ENCODE results near the gene CDH8.

The CDH8 gene

DNA sequence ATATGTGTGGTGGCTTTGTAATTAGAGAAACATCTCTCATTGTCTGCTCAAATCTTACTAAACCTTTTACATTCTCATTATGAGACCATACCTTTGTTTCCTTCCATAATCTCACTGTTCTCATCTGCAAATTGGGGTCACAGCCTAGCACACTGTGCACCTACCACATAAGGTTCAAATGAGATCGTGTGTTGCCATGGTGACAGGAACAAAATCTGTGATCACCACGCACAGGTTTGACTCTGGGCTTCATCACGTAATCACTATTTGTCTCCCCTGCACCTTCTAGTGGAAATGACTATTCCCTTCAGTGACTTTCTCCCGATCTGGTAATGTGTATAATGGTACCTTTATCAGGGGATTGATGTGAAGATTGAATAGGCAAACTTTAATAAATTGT is 26.1 kb downstream of the CDH8 start:
- Histone ChIP-seq H3K36me3 (ENCODE audit: insufficient read depth, low read length) (no peaks in the 10 kb centered on the region), H3K9me3 (ENCODE audit: control insufficient read depth, insufficient read depth, low read length) (no peaks in the 10 kb centered on the region), H3K4me1 (ENCODE audit: insufficient read depth, low read length) (no peaks in the 10 kb centered on the region; the same call in 1 of the 2 replicates), H3K9ac (ENCODE audit: low read depth, low read length) (no peak overlapping the region)

DNA sequence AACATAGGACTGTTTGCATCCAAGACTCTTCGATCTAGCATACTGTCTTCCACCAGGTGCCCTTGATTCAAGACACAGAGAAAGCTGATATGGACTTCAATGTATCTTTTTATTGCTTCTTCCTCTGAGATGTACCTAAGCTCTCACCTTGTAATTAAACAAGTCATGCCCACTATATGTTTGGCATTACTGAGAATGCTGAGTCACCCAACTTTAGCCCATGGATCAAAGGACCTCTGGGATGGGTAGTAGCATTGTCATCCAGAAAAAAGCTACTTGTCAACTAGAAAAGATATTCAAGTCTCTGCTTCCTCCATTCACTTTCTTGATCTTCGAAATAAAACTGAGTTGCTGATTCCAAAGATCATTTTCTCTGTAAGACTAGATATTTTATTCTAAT is 37.8 kb downstream of the CDH8 start:
- no peak overlapping the region for H3K9ac ChIP-seq (ENCODE audit: low read depth, low read length)
- no peaks in the 10 kb centered on the region; the same call in 1 of the 2 replicates for H3K4me1 ChIP-seq (ENCODE audit: insufficient read depth, low read length)
- H3K9me3 ChIP-seq (ENCODE audit: control insufficient read depth, insufficient read depth, low read length) = no peaks in the 10 kb centered on the region
- H3K36me3 ChIP-seq (ENCODE audit: insufficient read depth, low read length) = no peaks in the 10 kb centered on the region

DNA sequence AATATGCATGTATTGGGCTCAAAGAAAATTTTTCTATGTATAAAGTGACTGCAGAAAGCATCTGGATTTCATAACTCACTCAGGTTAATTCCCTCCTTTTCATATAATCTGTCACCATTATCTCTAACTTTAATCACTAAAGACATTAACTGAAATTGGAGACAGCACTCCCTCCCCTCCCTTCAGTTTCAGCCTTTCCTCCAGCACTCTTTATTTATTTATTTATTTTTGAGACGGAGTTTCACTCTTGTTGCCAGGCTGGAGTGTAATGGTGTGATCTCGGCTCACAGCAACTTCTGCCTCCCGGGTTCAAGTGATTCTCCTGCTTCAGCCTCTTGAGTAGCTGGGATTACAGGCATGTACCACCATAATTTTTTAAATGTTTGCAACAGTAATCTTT is 43.1 kb downstream of the CDH8 start:
- H3K36me3 ChIP-seq (ENCODE audit: insufficient read depth, low read length) = no peaks in the 10 kb centered on the region
- no peaks in the 10 kb centered on the region; the same call in 1 of the 2 replicates for H3K4me1 ChIP-seq (ENCODE audit: insufficient read depth, low read length)
- H3K9me3 ChIP-seq (ENCODE audit: control insufficient read depth, insufficient read depth, low read length) = no peaks in the 10 kb centered on the region
- H3K9ac ChIP-seq (ENCODE audit: low read depth, low read length) = no peak overlapping the region

DNA sequence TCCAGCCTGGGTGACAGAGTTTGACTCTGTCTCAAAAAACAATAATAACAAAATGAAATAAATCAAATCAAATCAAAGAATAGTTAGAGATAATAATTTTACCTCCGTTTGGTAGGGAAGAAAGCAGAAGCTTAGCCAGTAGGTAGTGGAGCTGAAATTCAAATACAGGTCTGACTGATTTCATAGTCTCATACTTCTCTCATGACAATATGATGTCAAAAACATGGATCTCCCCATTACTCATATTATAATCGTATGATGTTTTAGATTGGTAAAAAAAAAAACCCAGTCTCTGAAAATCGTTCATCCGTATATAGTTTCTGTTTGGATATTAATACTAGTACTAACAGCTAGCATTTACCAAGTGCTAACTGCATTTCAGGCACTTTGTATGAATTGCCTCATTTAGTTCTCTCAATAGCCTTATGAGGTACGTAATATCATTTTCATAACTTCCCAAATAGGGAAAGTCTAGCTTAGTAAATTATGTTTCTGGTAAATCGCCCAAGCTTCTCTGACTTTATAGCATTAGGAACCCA is 48.7 kb downstream of the CDH8 start:
- Histone ChIP-seq H3K36me3 (ENCODE audit: insufficient read depth, low read length) (no peaks in the 10 kb centered on the region), H3K9me3 (ENCODE audit: control insufficient read depth, insufficient read depth, low read length) (no peaks in the 10 kb centered on the region), H3K9ac (ENCODE audit: low read depth, low read length) (no peak overlapping the region), H3K4me1 (ENCODE audit: insufficient read depth, low read length) (peaks cover 8% of the 10 kb centered on the region)

DNA sequence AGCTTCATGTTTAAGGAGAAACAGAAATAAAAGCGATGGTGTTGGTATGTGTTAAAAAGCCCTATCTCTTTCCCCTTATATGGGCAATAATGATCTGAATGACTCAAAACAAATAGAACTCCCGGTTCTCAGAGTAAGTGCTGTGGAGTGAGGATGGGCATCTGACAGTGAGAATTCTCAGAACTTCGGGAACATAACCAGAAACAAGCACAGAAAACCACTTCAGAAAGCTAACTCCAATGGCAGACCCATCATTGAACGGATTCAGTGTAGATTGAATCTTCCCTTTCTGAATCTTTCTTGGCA is 67.2 kb downstream of the CDH8 start:
- no peak overlapping the region for H3K9ac ChIP-seq (ENCODE audit: low read depth, low read length)

DNA sequence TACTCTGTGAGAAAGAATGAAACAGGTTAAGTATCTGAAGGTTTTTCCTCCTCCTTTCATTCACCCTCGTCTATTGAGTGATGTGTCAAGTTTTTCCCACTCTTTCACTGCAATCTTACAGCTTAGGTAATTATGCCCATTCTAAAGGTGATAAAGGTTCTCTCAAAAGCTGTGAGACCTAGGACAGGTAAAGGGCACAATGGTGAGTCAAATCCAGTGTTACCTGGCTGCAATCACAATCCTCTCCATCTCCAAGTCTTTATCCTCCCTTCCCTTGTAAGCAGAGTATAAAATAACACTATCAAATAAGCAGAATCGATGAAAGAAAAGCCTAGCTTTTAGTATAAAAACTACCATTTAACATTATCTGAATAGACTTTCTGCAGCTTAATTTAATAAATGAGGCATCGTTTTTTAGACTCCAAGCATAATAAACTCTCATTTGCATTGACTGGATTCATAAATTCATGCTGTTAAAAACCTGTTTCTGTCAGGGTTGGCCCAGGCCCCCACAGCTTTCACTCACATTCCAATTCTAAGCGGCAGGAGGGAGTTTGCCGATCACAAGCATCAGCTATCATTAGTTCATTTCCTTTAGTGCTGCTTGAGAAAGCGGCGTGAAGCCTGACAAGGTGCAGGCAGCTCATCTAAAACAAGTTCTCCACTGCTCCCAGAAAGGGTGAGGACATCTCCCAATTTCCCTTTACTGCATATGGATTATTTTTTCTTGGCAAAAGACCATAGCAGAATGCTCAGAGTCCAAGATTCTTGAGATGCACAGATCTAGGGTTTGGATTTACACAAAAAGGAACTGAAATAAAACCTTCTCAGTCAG is 67.8 kb downstream of the CDH8 start:
- H3K4me1 ChIP-seq (ENCODE audit: insufficient read depth, low read length) = peaks cover 13% of the 10 kb centered on the region; the same call in 1 of the 2 replicates
- H3K36me3 ChIP-seq (ENCODE audit: insufficient read depth, low read length) = no peaks in the 10 kb centered on the region
- no peak overlapping the region for H3K9ac ChIP-seq (ENCODE audit: low read depth, low read length)
- H3K9me3 ChIP-seq (ENCODE audit: control insufficient read depth, insufficient read depth, low read length) = no peaks in the 10 kb centered on the region; the same call in 1 of the 2 replicates

More for the DNA sequence above, 67.2 kb downstream of the CDH8 start:
- Histone ChIP-seq H3K9me3 (ENCODE audit: control insufficient read depth, insufficient read depth, low read length) (no peaks in the 10 kb centered on the region; the same call in 1 of the 2 replicates), H3K36me3 (ENCODE audit: insufficient read depth, low read length) (no peaks in the 10 kb centered on the region), H3K4me1 (ENCODE audit: insufficient read depth, low read length) (peaks cover 13% of the 10 kb centered on the region; the same call in 1 of the 2 replicates)

DNA sequence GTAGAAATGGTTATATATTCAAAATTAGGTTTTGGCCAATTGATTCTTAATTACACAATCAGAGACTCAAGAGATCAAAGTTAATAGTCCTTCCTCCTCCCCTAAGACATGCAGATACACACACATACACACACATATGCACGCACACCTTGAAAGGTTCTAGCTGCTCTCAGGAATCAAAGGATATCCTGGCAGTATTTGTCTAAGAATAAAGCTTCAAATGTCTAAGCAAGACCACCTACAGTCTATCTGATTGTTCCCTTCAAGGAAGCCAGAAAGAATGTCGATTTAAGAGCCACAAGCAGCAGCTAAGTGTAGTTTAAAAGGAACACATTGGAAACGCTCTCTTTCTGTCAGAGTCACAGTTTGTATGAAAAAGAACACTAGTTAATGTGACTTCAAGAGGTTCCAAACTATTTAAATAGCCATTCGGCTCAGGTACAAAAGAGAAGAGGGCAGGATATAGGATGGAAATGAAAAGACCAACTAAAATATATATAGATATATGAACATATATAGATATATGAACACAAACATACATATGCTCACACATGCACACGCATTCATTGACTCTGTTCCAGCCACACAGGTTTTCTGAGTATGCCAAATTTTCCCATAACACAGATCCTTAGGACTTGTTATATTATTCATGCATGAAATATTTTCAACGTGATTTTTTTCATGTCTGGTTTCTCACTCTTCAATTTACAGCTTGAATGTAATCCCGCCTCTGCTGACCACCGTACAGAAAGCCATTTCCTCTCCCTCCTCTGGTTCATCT is 79.0 kb downstream of the CDH8 start:
- no peaks in the 10 kb centered on the region for H3K36me3 ChIP-seq (ENCODE audit: insufficient read depth, low read length)
- no peaks in the 10 kb centered on the region for H3K9me3 ChIP-seq (ENCODE audit: control insufficient read depth, insufficient read depth, low read length)
- H3K4me1 ChIP-seq (ENCODE audit: insufficient read depth, low read length) = peaks cover 27% of the 10 kb centered on the region
- no peak overlapping the region for H3K9ac ChIP-seq (ENCODE audit: low read depth, low read length)

DNA sequence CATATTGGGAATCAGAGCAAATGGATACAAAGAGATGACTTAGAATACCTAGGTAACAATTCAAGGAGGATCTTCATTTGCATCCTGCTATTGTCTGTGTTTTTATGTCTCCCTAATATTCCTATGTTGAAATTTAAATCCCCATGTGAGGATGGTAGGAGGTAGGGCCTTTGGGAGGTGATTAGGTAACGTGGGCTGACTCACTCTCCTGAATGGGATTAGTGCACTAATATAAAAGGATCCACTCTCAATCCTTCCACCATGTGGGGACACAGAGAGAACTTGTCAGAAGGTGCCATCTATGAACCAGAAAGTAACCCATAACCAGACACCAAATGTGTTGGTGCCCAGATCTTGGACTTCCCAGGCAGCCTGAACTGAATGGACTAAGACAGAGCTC is 83.4 kb downstream of the CDH8 start:
- H3K36me3 ChIP-seq (ENCODE audit: insufficient read depth, low read length) = no peaks in the 10 kb centered on the region
- H3K9ac ChIP-seq (ENCODE audit: low read depth, low read length) = no peak overlapping the region
- no peaks in the 10 kb centered on the region for H3K9me3 ChIP-seq (ENCODE audit: control insufficient read depth, insufficient read depth, low read length)
- peaks cover 23% of the 10 kb centered on the region for H3K4me1 ChIP-seq (ENCODE audit: insufficient read depth, low read length)

DNA sequence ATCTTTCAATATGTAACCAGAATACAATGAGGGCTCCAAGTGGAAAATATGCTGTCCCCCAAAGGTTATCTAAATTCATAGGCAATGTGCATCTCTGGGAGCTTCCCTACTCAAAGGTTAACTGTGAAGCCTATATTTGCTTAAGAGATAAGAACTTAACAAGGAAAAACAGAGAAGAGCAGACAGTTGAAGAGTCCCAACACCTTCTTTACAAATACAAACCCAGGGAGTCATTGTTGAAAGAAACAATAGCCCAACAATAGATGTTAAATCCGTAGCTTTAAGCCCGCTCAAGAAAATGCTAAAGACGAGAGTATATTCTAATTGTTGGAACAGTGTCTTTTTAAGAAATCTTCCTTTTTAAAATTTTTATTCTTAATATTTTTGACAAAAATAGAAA is 87.8 kb downstream of the CDH8 start:
- Histone ChIP-seq H3K9ac (ENCODE audit: low read depth, low read length) (no peak overlapping the region), H3K9me3 (ENCODE audit: control insufficient read depth, insufficient read depth, low read length) (no peaks in the 10 kb centered on the region), H3K4me1 (ENCODE audit: insufficient read depth, low read length) (peaks cover 3% of the 10 kb centered on the region; the same call in 1 of the 2 replicates), H3K36me3 (ENCODE audit: insufficient read depth, low read length) (no peaks in the 10 kb centered on the region)

DNA sequence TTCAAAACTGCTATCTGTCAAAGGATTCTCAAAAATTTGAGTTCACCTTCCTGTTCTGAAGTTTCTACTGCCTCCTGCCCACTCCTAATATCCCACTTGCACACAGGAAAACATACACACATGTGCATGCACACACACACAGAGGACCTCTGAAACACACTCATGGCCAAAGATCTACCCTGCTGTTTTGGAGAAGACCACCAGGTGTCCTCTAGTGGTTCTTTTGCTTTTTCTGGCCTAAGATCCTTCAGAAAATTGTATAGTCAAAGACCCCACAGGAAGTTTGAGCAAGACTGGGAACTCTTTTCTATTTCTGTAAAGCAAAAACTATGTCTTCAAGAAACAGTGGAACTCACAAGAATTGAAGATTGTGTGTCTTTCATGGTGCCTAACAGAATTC is 90.2 kb downstream of the CDH8 start:
- H3K36me3 ChIP-seq (ENCODE audit: insufficient read depth, low read length) = no peaks in the 10 kb centered on the region
- H3K4me1 ChIP-seq (ENCODE audit: insufficient read depth, low read length) = peaks cover 3% of the 10 kb centered on the region; the same call in 1 of the 2 replicates
- no peak overlapping the region for H3K9ac ChIP-seq (ENCODE audit: low read depth, low read length)
- H3K9me3 ChIP-seq (ENCODE audit: control insufficient read depth, insufficient read depth, low read length) = no peaks in the 10 kb centered on the region

DNA sequence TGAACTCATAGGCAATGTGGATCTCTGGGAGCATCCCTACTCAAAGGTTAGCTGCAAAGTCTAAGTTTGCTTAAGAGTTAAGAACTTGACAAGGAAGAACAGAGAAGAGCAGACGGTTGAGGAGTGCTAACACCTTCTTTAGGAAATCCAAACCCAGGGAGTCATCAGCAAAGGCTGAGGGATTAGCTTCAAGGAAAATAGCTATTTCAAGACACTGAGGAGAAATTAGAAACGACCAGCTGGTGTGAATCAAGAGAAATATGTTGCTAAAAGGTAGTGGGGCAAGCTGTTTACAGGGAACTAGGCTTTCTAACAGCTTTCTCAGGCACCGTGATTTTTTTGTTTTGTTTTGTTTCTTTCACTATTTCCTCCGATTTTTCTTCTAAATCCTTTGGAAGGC is 90.7 kb downstream of the CDH8 start:
- H3K9me3 ChIP-seq (ENCODE audit: control insufficient read depth, insufficient read depth, low read length) = no peaks in the 10 kb centered on the region
- H3K4me1 ChIP-seq (ENCODE audit: insufficient read depth, low read length) = peaks cover 3% of the 10 kb centered on the region; the same call in 1 of the 2 replicates
- H3K36me3 ChIP-seq (ENCODE audit: insufficient read depth, low read length) = no peaks in the 10 kb centered on the region
- H3K9ac ChIP-seq (ENCODE audit: low read depth, low read length) = no peak overlapping the region

DNA sequence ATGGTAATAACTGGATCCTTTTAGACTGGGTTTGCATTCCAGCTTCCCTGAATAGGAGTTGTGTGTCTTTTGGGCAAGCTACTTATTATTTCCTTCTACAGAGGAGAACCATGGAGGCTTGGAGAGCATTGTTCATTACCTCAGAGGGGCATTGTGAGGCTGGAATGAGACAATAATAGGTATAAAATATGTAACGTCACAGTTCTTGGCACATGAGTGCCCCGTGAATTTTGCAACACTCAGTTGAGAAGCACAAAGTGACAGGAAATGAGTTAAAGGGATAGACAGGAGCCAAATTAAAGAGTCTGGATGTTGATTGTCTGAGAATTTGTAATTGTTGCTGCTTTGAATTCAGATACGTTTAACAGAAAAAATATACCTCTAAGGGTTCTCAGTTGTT is 92.2 kb downstream of the CDH8 start:
- Histone ChIP-seq H3K9ac (ENCODE audit: low read depth, low read length) (no peak overlapping the region), H3K36me3 (ENCODE audit: insufficient read depth, low read length) (no peaks in the 10 kb centered on the region), H3K9me3 (ENCODE audit: control insufficient read depth, insufficient read depth, low read length) (no peaks in the 10 kb centered on the region), H3K4me1 (ENCODE audit: insufficient read depth, low read length) (peaks cover 3% of the 10 kb centered on the region; the same call in 1 of the 2 replicates)

DNA sequence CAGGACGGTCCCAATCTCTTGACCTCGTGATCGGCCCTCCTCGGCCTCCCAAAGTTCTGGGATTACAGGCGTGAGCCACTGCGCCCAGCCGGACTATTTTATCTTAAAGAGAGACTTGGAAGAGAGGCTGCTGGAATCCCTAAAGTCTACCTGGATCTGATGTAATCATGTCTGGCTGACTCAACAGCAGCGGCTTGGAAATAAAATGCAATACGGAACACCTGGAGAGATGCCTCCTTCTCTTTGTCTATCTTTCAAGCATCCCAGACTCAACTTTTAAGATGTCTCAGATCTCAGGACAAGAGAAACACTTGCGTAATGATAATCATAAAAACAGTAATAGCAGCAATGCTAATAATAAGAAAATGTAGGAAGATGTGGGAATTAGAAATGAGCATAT is 95.6 kb downstream of the CDH8 start:
- H3K9ac ChIP-seq (ENCODE audit: low read depth, low read length) = no peak overlapping the region

DNA sequence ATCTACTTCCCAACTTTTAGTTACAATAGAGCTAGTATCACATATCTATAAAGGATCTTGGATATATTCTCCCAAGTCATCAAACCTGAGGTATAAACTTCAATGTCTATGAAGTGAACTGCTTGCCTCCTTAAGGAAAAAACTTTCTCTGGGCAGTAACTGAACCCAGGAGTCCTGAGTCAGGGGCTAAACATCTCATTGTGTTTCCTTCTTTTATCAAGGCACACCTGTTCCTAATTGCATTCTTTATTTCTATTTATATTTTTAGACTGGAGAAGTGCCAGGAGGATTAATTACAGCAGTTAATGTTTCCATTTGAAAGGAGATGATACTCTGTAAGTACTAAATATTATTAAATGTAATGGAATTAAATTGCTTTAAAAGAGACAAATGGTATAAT is 98.6 kb downstream of the CDH8 start:
- H3K9ac ChIP-seq (ENCODE audit: low read depth, low read length) = no peak overlapping the region
- no peaks in the 10 kb centered on the region for H3K9me3 ChIP-seq (ENCODE audit: control insufficient read depth, insufficient read depth, low read length)
- peaks cover 5% of the 10 kb centered on the region; the same call in 1 of the 2 replicates for H3K4me1 ChIP-seq (ENCODE audit: insufficient read depth, low read length)
- no peaks in the 10 kb centered on the region for H3K36me3 ChIP-seq (ENCODE audit: insufficient read depth, low read length)

More for the DNA sequence above, 95.6 kb downstream of the CDH8 start:
- no peaks in the 10 kb centered on the region for H3K9me3 ChIP-seq (ENCODE audit: control insufficient read depth, insufficient read depth, low read length)
- H3K4me1 ChIP-seq (ENCODE audit: insufficient read depth, low read length) = no peaks in the 10 kb centered on the region; the same call in 1 of the 2 replicates
- H3K36me3 ChIP-seq (ENCODE audit: insufficient read depth, low read length) = no peaks in the 10 kb centered on the region

Data from ES-I3 (cell line).